Measurements from ENCODE around the gene GPC6. TPM values are rescaled to one million over a fixed set of nuclear protein-coding genes. Genes with fewer than 3 reads are reported as not detected.

The GPC6 gene
- total RNA-seq, 1 experiment from 2014 or later, result not detected

DNA sequence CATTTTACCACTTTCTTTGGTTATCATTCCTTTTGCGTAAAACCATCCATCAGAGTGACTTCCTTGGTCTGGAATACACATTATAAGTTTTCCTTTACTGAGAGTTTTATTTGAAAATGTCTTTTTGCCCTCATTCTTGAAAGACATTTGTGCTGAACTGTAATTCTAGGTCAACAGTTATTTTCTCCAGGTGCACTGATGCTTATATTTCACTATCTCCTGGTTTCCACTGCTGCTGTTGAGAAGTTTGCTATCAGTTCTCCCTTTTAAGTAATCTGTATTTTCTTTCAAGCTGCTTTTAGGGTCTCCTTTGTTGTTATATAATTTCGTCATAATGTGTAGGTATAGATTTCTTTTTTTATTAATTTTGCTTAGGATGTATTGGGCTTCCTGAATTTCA, 1092.9 kb downstream of the GPC6 start:
- Histone ChIP-seq H3K27me3 (ENCODE audit: insufficient read depth, low read depth) (no peaks in the 10 kb centered on the region), H3K4me1 (replicated peaks; ENCODE audit: insufficient read depth) (no peaks in the 10 kb centered on the region)
- POLR2A ChIA-PET (ENCODE audit: unreplicated experiment), result no interaction called here

DNA sequence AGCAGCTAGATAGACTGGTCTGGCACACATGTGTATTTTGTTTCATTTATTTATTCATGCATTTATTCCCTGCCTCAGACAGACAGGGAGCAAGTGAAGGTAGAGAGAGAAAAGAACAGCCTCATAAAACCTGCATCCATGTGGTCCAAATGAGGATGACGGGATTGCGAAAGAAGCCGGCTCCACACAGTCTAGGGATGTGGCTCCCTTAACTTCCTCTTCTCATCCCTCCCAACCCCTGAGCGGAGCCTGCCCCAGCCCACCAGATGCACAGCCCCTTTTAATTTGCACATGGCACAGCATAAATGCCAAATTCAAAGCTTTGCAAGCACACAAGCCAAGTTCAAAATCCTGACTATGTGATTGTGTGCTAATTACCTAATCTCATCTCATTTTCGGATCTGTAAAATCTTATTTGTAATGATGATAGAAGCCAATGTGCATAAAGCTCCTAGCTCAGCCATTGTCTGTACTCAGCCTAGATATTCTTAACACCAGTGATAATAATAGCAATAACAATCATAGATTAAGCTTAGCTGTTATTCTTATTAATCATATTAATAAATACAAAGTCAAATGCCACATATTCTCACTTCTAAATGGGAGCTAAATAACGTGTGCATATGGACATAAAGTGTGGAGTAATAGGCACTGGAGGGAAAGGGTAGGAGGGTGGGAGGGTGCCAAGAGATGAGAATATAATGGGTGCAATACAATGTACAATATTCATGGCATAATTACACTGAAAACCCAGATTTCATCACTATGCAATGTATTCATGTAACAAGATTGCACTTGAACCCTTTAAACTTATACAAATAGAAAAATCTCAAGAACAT, 1096.5 kb downstream of the GPC6 start:
- no peak overlapping the region for H3K4me2 ChIP-seq
- BruUV-seq (replicated peaks), result no TSS peak
- ChIA-PET POLR2A (ENCODE audit: unreplicated experiment) (no interaction called here), CTCF (no interaction called here)
- H3K9me2 ChIP-seq (ENCODE audit: insufficient read depth), result 0 out of 2 replicates have a peak, but pooled peaks cover 3% of the 10 kb centered on the region
- DNase-seq, result no peak
- no peaks in the 10 kb centered on the region for H3K27me3 ChIP-seq (ENCODE audit: insufficient read depth, low read depth)
- no peaks in the 10 kb centered on the region for H4K20me1 ChIP-seq (ENCODE audit: insufficient read depth)
- TF ChIP-seq, protein P1, sequence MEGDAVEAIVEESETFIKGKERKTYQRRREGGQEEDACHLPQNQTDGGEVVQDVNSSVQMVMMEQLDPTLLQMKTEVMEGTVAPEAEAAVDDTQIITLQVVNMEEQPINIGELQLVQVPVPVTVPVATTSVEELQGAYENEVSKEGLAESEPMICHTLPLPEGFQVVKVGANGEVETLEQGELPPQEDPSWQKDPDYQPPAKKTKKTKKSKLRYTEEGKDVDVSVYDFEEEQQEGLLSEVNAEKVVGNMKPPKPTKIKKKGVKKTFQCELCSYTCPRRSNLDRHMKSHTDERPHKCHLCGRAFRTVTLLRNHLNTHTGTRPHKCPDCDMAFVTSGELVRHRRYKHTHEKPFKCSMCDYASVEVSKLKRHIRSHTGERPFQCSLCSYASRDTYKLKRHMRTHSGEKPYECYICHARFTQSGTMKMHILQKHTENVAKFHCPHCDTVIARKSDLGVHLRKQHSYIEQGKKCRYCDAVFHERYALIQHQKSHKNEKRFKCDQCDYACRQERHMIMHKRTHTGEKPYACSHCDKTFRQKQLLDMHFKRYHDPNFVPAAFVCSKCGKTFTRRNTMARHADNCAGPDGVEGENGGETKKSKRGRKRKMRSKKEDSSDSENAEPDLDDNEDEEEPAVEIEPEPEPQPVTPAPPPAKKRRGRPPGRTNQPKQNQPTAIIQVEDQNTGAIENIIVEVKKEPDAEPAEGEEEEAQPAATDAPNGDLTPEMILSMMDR (conservative IDR thresholded peaks at IDR 0.05), result no peak
- TF ChIP-seq EZH2 (IDR thresholded peaks at IDR 0.05; ENCODE audit: low read depth), result no peak
- no peaks in the 10 kb centered on the region for H3K9me3 ChIP-seq (ENCODE audit: insufficient read depth, low read depth)
- no peak overlapping the region for H3K27ac ChIP-seq
- H3K36me3 ChIP-seq (ENCODE audit: low read depth), result no peaks in the 10 kb centered on the region
- no peaks in the 10 kb centered on the region for H3F3A ChIP-seq (ENCODE audit: insufficient read depth, low read depth)
- H2AFZ ChIP-seq, result no peak overlapping the region
- H3K4me1 ChIP-seq (replicated peaks; ENCODE audit: insufficient read depth), result no peaks in the 10 kb centered on the region
- intact Hi-C loops (cut with micrococcal nuclease; ENCODE audit: unreplicated experiment), result no loop called here
- H3K4me3 ChIP-seq, result no peak overlapping the region
- H3K79me2 ChIP-seq (ENCODE audit: low read depth), result no peaks in the 10 kb centered on the region

More for the DNA sequence above, 1092.9 kb downstream of the GPC6 start:
- no peak overlapping the region for H2AFZ ChIP-seq
- H3K4me2 ChIP-seq, result no peak overlapping the region
- no peaks in the 10 kb centered on the region for H3K79me2 ChIP-seq (ENCODE audit: low read depth)
- H3F3A ChIP-seq (ENCODE audit: insufficient read depth, low read depth), result no peaks in the 10 kb centered on the region
- no peak for DNase-seq
- no peaks in the 10 kb centered on the region for H4K20me1 ChIP-seq (ENCODE audit: insufficient read depth)
- 0 out of 2 replicates have a peak, but pooled peaks cover 3% of the 10 kb centered on the region for H3K9me2 ChIP-seq (ENCODE audit: insufficient read depth)
- H3K36me3 ChIP-seq (ENCODE audit: low read depth), result no peaks in the 10 kb centered on the region
- no peak for TF ChIP-seq EZH2 (IDR thresholded peaks at IDR 0.05; ENCODE audit: low read depth)
- TF ChIP-seq, protein P1 (conservative IDR thresholded peaks at IDR 0.05), result no peak
- H3K9me3 ChIP-seq (ENCODE audit: insufficient read depth, low read depth), result no peaks in the 10 kb centered on the region
- no TSS peak for BruUV-seq (replicated peaks)
- H3K4me3 ChIP-seq, result no peak overlapping the region
- CTCF ChIA-PET, result no interaction called here
- intact Hi-C loops (cut with micrococcal nuclease; ENCODE audit: unreplicated experiment), result no loop called here
- no peak overlapping the region for H3K27ac ChIP-seq

DNA sequence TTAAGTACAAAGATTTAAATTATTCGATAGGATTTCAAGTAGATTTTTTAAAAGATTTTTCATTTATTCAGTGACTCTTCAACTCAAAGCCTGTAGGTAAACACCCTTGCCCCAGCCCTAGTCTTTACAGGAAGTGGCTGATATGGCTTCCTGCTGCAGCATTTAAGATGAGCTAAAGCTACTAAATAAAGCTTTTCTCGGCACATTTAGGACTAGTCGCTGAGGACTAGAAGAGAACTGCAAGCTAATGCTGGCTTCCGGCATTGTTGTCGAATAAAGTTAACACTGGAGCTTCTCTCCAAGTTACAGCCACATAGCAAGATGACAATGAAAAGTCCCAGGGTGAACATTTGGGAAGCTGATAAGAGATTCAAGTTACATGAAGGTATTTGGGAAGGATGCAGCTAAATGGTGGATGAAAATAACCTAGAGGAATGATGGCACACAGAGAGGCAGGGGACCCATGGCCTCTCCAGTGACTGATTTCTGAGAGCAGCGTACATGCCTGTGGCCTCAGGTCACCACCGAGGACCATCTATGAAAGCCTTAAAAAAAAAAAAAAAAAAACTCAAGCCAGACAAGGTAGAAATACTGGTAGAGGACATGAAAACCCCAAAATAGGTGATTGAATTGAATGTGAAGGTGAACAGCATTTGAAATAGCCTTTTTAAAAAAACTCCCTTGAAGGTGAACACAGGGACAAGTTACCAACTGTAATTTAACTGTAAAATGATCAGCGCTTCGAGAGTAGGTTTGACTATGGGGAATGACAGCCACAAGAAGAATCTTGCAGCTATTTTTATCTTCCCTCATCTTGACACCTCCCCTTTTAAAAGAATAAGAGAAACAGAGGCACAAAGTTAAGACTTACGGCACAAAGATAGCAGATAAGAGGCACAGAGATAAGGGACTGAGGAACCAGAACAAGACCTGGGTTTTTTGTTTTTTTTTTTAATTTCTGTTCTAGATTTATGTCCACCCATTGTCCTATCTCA, 1097.5 kb downstream of the GPC6 start:
- Histone ChIP-seq H3F3A (ENCODE audit: insufficient read depth, low read depth) (no peaks in the 10 kb centered on the region), H2AFZ (no peak overlapping the region), H3K36me3 (ENCODE audit: low read depth) (no peaks in the 10 kb centered on the region), H3K4me1 (replicated peaks; ENCODE audit: insufficient read depth) (no peaks in the 10 kb centered on the region), H3K4me3 (no peak overlapping the region), H3K4me2 (no peak overlapping the region), H3K27me3 (ENCODE audit: insufficient read depth, low read depth) (no peaks in the 10 kb centered on the region), H3K79me2 (ENCODE audit: low read depth) (no peaks in the 10 kb centered on the region), H3K9me3 (ENCODE audit: insufficient read depth, low read depth) (no peaks in the 10 kb centered on the region), H3K9me2 (ENCODE audit: insufficient read depth) (0 out of 2 replicates have a peak, but pooled peaks cover 3% of the 10 kb centered on the region), H3K27ac (no peak overlapping the region), H4K20me1 (ENCODE audit: insufficient read depth) (no peaks in the 10 kb centered on the region)
- TF ChIP-seq, protein P1 (conservative IDR thresholded peaks at IDR 0.05), result no peak
- no peak for TF ChIP-seq EZH2 (IDR thresholded peaks at IDR 0.05; ENCODE audit: low read depth)
- no TSS peak for BruUV-seq (replicated peaks)
- intact Hi-C loops (cut with micrococcal nuclease; ENCODE audit: unreplicated experiment), result no loop called here
- ChIA-PET POLR2A (ENCODE audit: unreplicated experiment) (no interaction called here), CTCF (no interaction called here)
- DNase-seq, result no peak
